ENCODE data around the gene PAQR7.

- TF ChIP-seq CTCF (conservative IDR thresholded peaks at IDR 0.05) (no peak), ZFX (IDR thresholded peaks at IDR 0.05) (no peak)
Measured at GRCh38 chr1:25872713-25873112, 2.8 kb downstream of the PAQR7 start.
